B cell (primary cell): ENCODE data around the gene NKX3-2. TPM values are rescaled to one million over a fixed set of nuclear protein-coding genes. Genes with fewer than 3 reads are reported as not detected.

ENCODE experiments used
- ATAC-seq: fragments of 200-7000 bp; cut with Tn5 transposase; one replicate; pipeline ENCODE4 v1.10.0; 2021; ENCODE audit warnings: low read depth, mild to moderate bottlenecking, moderate number of reproducible peaks, moderate library complexity
- CTCF ChIA-PET: fragments of 350-600 bp; sonication (Branson Sonifier 250); formaldehyde crosslinking; loops from one replicate; lab custom pipeline; 2021; ENCODE audit warnings: antibody characterized with exemption, inconsistent platforms; lab: Charles Lee
- POLR2A ChIA-PET: fragments of 350-600 bp; sonication (Branson Sonifier 250); formaldehyde crosslinking; loops from one replicate; lab custom pipeline; 2021; ENCODE audit warnings: antibody characterized with exemption; lab: Charles Lee
- DNase-seq: peaks from one replicate; pipeline ENCODE4 v3.0.0; 2013
- H2AFZ ChIP-seq: 2 replicates; pipeline ENCODE4 v1.6.1; 2012; ENCODE audit warnings: mild to moderate bottlenecking, low read depth, low read length; ENCODE audit not compliant: insufficient read depth, poor library complexity, severe bottlenecking
- H3K27ac ChIP-seq, 2 donors: 1 replicate in 1 of 2; 2 replicates in 1 of 2; pipeline ENCODE4 v1.5.1; 2012 to 2013; ENCODE audit warnings: low read length in 2 of 2, mild to moderate bottlenecking in 2 of 2, moderate library complexity in 1 of 2
- H3K27me3 ChIP-seq, 4 experiments: fragments of 200-600 bp in 1 of 4; sonication (generic) in 1 of 4; replicated peaks in 1 of 4; 1 replicate in 2 of 4; 2 replicates in 2 of 4; pipeline versions ENCODE4 v1.6.1 to v1.7.0; 2013 to 2016; ENCODE audit warnings: low read length in 3 of 4, mild to moderate bottlenecking in 2 of 4, mixed read lengths in 1 of 4, moderate library complexity in 1 of 4; ENCODE audit not compliant: insufficient read depth in 4 of 4, control insufficient read depth in 3 of 4; ENCODE audit errors: control extremely low read depth in 1 of 4
- H3K36me3 ChIP-seq, 2 experiments: replicated peaks in 1 of 2; 1 replicate in 1 of 2; 2 replicates in 1 of 2; pipeline versions ENCODE4 v1.6.1 to v1.7.1; 2013; ENCODE audit warnings: low read length in 1 of 2; ENCODE audit not compliant: insufficient read depth in 2 of 2, control insufficient read depth in 1 of 2; ENCODE audit errors: control extremely low read depth in 1 of 2, extremely low read depth in 1 of 2
- H3K4me1 ChIP-seq, 2 donors: fragments of 200-600 bp in 1 of 2; sonication (generic) in 1 of 2; 1 replicate in 1 of 2; 2 replicates in 1 of 2; pipeline versions ENCODE4 v1.5.1 to v1.6.1; 2013 to 2017; ENCODE audit warnings: low read length in 2 of 2; ENCODE audit not compliant: control insufficient read depth in 2 of 2, insufficient read depth in 2 of 2
- H3K4me2 ChIP-seq: replicated peaks from 2 replicates; pipeline ENCODE3; 2012; ENCODE audit warnings: mild to moderate bottlenecking, low read depth, low read length; ENCODE audit not compliant: poor library complexity, severe bottlenecking
- H3K4me3 ChIP-seq, 5 experiments: fragments of 200-600 bp in 1 of 5; sonication (generic) in 1 of 5; 1 replicate in 3 of 5; 2 replicates in 2 of 5; pipeline versions ENCODE4 v1.5.1 to v1.7.0; 2011 to 2016; ENCODE audit warnings: low read length in 4 of 5, mild to moderate bottlenecking in 4 of 5, low read depth in 2 of 5, control low read depth in 1 of 5, moderate library complexity in 1 of 5; ENCODE audit not compliant: insufficient read depth in 1 of 5; ENCODE audit errors: control extremely low read depth in 1 of 5, extremely low read depth in 1 of 5
- H3K79me2 ChIP-seq: fragments of 200-600 bp; sonication (generic); one replicate; pipeline ENCODE4 v1.6.0; 2016; ENCODE audit warnings: low read length; ENCODE audit not compliant: control insufficient read depth, insufficient read depth
- H3K9ac ChIP-seq: fragments of 200-600 bp; sonication (generic); 2 replicates; pipeline ENCODE4 v1.6.1; 2017; ENCODE audit warnings: mild to moderate bottlenecking, low read length, moderate library complexity
- H3K9me3 ChIP-seq, 3 donors: one replicate each; pipeline versions ENCODE4 v1.6.1 to v1.7.1; 2013; ENCODE audit warnings: low read length in 2 of 3; ENCODE audit not compliant: control insufficient read depth in 2 of 3, insufficient read depth in 1 of 3; ENCODE audit errors: control extremely low read depth in 1 of 3
- H4K20me1 ChIP-seq: 2 replicates; pipeline ENCODE4 v1.6.0; 2012; ENCODE audit warnings: mild to moderate bottlenecking, low read length; ENCODE audit not compliant: insufficient read depth, control insufficient read depth, poor library complexity, severe bottlenecking
- H3K27ac Mint-ChIP-seq: one replicate; pipeline ENCODE4 v1.8.0; 2021; ENCODE audit warnings: mixed read lengths
- H3K27me3 Mint-ChIP-seq: one replicate; pipeline ENCODE4 v1.8.0; 2021; ENCODE audit warnings: mixed read lengths
- H3K4me1 Mint-ChIP-seq: one replicate; pipeline ENCODE4 v1.8.0; 2021; ENCODE audit warnings: mixed read lengths
- H3K4me3 Mint-ChIP-seq: one replicate; pipeline ENCODE4 v1.8.0; 2021; ENCODE audit warnings: mixed read lengths
- H3K9me3 Mint-ChIP-seq: one replicate; pipeline ENCODE4 v1.8.0; 2022; ENCODE audit warnings: mixed read lengths; ENCODE audit not compliant: insufficient read depth
- EZH2 ChIP-seq: IDR thresholded peaks from 2 replicates; pipeline ENCODE4 v1.6.1; 2012; ENCODE audit warnings: borderline replicate concordance, low read depth, mild to moderate bottlenecking, moderate library complexity, low read length; ENCODE audit not compliant: insufficient read depth, poor library complexity, severe bottlenecking
- WGBS: methylation state at CpG from one replicate; pipeline ENCODE4 v1.1.5; 2013; ENCODE audit warnings: missing lambda C conversion rate; ENCODE audit not compliant: insufficient coverage; 5-methylcytosine and 5-hydroxymethylcytosine counted together
- intact Hi-C: fragments of 100-400 bp; cut with micrococcal nuclease; formaldehyde crosslinking; loops from one replicate; pipeline ENCODE4 v1.10.0; 2022
- polyA plus RNA-seq: library from polyadenylated mRNA; depleted of rRNA; stranded (reverse); fragments of >200 nt; gene quantifications from 2 replicates; pipeline ENCODE4 v1.2.3, GENCODE V29; 2012
- total RNA-seq, 2 donors: library from RNA; stranded (reverse); fragments of 120-200 nt in 1 of 2; gene quantifications; 1 replicate in 1 of 2; 2 replicates in 1 of 2; pipeline versions ENCODE4 v1.2.3 to v1.2.4, GENCODE V29; 2013 to 2022
- TF ChIP-seq, protein P1 (sequence below): fragments of 200-600 bp; IDR thresholded peaks from one replicate; pipeline ENCODE4 v1.8.0; 2022; ENCODE audit warnings: antibody characterized with exemption, mild to moderate bottlenecking

NKX3-2 gene
- total and polyA plus RNA-seq, 2 donors (not counting 1 experiment from before 2014, with no cell fraction given): not detected

DNA sequence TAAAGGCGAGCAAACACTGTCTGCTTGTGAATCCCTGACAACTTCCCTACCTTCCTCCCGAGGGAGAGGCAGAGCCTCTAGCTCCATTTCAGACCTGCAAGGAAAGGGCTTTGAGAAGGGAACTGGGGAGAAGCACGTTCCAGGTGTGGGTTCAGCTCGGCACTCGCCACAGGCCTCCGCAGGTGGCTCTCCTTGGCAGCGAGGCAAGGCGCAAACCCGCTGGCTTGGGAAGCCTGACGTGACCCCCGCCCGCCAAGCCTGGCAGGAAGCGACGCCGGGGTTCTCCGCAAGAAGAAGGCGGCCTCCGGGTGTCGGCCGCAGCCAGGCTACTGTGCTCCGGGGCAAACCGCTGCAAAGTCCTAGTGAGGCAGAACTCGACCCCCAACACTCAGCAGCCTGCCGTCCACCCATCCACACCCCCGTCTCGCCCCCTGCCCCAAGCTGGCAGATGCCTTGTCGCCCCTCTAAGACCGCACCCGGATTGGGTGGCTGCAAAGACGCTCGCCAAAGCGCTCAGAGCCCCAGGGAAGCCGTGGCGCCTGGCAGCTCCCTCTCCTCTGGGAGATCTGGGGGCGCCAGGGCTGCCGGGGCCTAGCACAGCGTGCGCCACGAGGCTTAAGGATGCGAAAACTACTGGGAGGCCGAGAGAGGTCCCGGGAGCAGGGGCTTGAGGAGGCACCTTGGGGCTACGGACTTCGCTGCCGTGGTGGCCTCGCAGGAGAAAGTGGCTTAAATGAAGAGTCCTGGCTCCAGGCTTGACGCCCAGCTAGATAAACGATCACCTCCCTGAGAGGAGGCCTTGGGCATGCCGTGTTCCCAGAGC lies 21.8 kb downstream of the NKX3-2 start:
- no peaks in the 10 kb centered on the region for H3K36me3 ChIP-seq
- peak overlapping the region; percentile 55 for H3K4me2 ChIP-seq
- H3K9ac ChIP-seq: no peak overlapping the region
- POLR2A ChIA-PET: no interaction called here
- peak; percentile 17 for TF ChIP-seq EZH2
- TF ChIP-seq, protein P1, sequence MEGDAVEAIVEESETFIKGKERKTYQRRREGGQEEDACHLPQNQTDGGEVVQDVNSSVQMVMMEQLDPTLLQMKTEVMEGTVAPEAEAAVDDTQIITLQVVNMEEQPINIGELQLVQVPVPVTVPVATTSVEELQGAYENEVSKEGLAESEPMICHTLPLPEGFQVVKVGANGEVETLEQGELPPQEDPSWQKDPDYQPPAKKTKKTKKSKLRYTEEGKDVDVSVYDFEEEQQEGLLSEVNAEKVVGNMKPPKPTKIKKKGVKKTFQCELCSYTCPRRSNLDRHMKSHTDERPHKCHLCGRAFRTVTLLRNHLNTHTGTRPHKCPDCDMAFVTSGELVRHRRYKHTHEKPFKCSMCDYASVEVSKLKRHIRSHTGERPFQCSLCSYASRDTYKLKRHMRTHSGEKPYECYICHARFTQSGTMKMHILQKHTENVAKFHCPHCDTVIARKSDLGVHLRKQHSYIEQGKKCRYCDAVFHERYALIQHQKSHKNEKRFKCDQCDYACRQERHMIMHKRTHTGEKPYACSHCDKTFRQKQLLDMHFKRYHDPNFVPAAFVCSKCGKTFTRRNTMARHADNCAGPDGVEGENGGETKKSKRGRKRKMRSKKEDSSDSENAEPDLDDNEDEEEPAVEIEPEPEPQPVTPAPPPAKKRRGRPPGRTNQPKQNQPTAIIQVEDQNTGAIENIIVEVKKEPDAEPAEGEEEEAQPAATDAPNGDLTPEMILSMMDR: no peak
- H3K4me1 ChIP-seq: peaks cover 20 to 22% of the 10 kb centered on the region in 2 donors
- DNase-seq: peak; percentile 53
- H2AFZ ChIP-seq: no peak overlapping the region
- H4K20me1 ChIP-seq: no peaks in the 10 kb centered on the region
- no peak overlapping the region for H3K4me3 ChIP-seq
- Mint-ChIP-seq H3K27me3 (peaks cover 69% of the 10 kb centered on the region), H3K4me1 (peaks cover 7% of the 10 kb centered on the region), H3K27ac (peak overlapping the region; percentile 32), H3K4me3 (no peak overlapping the region), H3K9me3 (no peaks in the 10 kb centered on the region)
- peaks cover 2 to 68% (median 64%) of the 10 kb centered on the region in 4 experiments for H3K27me3 ChIP-seq
- no peak overlapping the region for H3K27ac ChIP-seq
- peaks cover 1 to 31% (median 21%) of the 10 kb centered on the region in 3 donors for H3K9me3 ChIP-seq
- whole genome bisulfite sequencing: 3% methylated on average over 47 of the region's 49 CpGs
- intact Hi-C loops: no loop called here
- no peaks in the 10 kb centered on the region for H3K79me2 ChIP-seq
- CTCF ChIA-PET: interaction anchor here (0.8 to 1.2 kb wide), 2 partner anchors 18 to 20 kb away, joined by 3 read pairs; no protein-coding TSS in a partner anchor
- ATAC-seq: no peak

DNA sequence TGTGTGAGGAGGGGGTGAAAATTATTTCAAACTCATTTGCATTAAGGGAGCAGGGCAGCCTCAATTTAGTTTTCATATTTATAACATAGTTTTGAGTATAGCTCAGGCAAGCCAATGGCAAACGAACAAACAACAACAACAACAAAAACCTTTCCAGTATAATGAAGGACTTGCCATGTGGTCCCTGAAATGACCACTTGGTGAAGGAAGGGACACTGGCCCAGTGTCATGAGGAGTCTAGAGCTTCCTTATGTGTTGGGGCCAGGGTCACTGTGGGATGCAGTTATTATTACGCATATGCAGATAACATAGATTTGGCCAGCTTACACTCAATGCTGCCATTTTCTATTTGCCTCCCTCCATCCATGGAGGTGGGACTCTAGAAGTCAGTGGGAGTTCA lies 23.3 kb downstream of the NKX3-2 start:
- no peak overlapping the region for H3K4me3 Mint-ChIP-seq
- Histone ChIP-seq H3K9ac (no peak overlapping the region), H3K27me3 (peaks cover 2 to 62% (median 51%) of the 10 kb centered on the region in 4 experiments), H3K36me3 (no peaks in the 10 kb centered on the region), H3K9me3 (peaks cover 3 to 31% (median 21%) of the 10 kb centered on the region in 3 donors), H3K4me2 (no peak overlapping the region), H3K4me1 (peaks cover 14 to 15% of the 10 kb centered on the region in 2 donors), H3K27ac (no peak overlapping the region), H4K20me1 (no peaks in the 10 kb centered on the region), H2AFZ (no peak overlapping the region), H3K79me2 (no peaks in the 10 kb centered on the region), H3K4me3 (no peak overlapping the region)
- no peak overlapping the region for H3K27ac Mint-ChIP-seq
- H3K9me3 Mint-ChIP-seq: no peaks in the 10 kb centered on the region
- intact Hi-C loops: no loop called here
- WGBS: no CpG with 5 or more reads among the region's 2 CpGs
- TF ChIP-seq, protein P1: no peak
- no peak for TF ChIP-seq EZH2
- POLR2A ChIA-PET: no interaction called here
- ATAC-seq (no peak), DNase-seq (peak; percentile 6)
- H3K27me3 Mint-ChIP-seq: peaks cover 61% of the 10 kb centered on the region
- CTCF ChIA-PET: no interaction called here
- H3K4me1 Mint-ChIP-seq: peaks cover 4% of the 10 kb centered on the region
